Right ventricle myocardium inferior (tissue), 1 donor: Measurements from ENCODE around the gene GOSR2. TPM values are rescaled to one million over a fixed set of nuclear protein-coding genes. Genes with fewer than 3 reads are reported as not detected.

Source experiments
- ATAC-seq: fragments of 200-7000 bp; cut with Tn5 transposase; one replicate; pipeline ENCODE4 v1.9.1; 2020; ENCODE audit warnings: mild to moderate bottlenecking, moderate library complexity
- DNase-seq: peaks from one replicate; pipeline ENCODE4 v3.0.0; 2021; ENCODE audit errors: missing footprints
- intact Hi-C: fragments of 100-400 bp; cut with DNase I; formaldehyde crosslinking; loops from one replicate; pipeline ENCODE4 v1.11.0; 2022
- long read RNA-seq: library from polyadenylated mRNA; unstranded; transcript quantifications from one replicate; pipeline ENCODE4 v2.0.0, GENCODE V29; 2021
- total RNA-seq: library from RNA; stranded (reverse); fragmentation: NEBNext Ultra II Directional; extraction: Animal tissue kit (Norgen Biotek cat#: 25700); gene quantifications from one replicate; pipeline ENCODE4 v1.2.1, GENCODE V29; 2021
- donor health status: DM: no; HTN: yes; CAD: no; lungs with severe emphysema.

The GOSR2 gene
- 35.2 TPM for total RNA-seq
- long read RNA-seq, transcript GOSR2-232 (6 exons, 3,964 nt): major isoform, 14 of 24 reads
- long read RNA-seq, partial matches to known transcripts: 1 of 24 reads
- long read RNA-seq, other reads (novel, unspliced or antisense): 1 of 24 reads

GRCh38 chr17:46922804-46923635 lies at the start of gene GOSR2:
GOSR2 (plus strand) TSS chr17:46923160; CDS start chr17:46923193, 33 bp downstream.
- ATAC-seq: peak; percentile 98
- intact Hi-C loops: no loop called here
- DNase-seq: peak; percentile 95

DNA sequence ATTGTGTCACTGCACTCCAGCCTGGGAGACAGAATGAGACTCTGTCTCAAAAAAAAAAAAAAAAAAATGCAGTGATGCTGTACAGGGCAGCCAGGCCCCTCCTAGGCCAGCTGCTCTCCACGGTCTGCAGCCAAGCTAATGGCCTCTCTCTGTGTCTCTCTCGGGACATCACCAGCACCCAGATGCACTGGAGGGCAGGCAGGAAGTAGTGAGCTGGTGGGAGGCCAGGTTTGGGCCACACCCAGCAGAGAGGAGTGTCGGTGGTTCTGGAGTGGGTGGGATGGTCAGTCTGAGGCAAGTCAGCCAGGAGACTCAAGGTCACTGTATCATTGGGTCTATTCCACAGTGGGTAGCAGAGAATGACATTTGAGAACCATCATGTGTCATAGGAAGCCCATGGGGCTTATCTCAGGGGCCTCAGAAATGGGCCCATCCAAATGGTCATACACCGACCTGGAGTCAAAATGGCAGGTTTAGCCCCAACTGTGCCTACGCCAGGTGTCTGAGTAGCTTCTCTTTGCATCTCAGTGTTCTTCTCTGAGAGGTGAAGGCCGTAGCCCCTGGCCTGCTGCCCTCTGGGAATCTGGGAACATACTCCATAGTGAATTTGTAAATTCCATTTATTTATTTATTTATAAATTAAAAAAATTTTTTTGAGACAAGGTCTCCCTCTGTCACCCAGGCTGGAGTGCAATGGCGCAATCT lies 48.9 kb upstream of the GOSR2 start:
- no peak for DNase-seq
- no peak for ATAC-seq
- intact Hi-C loops: no loop called here

DNA sequence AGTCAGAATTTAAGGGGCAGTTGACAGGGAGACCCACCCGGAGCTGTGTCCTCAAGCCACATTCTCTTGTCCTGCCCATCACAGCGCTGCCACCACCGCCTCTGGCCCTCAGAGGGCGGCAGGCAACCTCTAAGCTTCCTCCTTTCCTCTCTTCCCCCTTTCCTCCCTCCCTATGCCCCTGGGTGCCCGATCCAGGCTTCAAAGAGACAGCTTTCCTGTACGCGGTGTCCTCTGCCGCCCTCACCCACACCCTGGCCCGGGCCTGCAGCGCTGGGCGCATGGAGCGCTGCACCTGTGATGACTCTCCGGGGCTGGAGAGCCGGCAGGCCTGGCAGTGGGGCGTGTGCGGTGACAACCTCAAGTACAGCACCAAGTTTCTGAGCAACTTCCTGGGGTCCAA lies 48.1 kb upstream of the GOSR2 start:
- DNase-seq: no peak
- no peak for ATAC-seq
- intact Hi-C loops: no loop called here

DNA sequence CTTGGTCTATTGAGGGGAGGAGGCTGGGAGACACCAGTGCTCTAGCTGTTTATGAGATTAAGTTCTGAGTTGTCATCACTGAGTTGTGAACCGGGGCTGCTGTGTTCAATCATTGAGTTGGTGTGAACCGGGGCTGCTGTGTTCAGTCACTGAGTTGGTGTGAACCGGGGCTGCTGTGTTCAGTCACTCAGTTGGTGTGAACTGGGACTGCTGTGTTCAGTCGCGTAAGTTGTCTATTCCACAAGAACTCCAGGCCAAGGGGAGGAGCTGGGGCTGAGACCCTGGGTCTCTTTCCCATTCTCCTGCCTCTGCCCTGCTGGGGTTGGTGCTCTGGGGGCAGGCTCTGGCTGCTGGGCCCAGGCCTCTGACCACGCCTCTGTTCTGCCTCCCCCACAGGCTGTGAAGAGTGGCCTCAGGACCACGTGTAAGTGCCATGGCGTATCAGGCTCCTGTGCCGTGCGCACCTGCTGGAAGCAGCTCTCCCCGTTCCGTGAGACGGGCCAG lies 47.1 kb upstream of the GOSR2 start:
- no peak for ATAC-seq
- intact Hi-C loops: no loop called here
- DNase-seq: no peak

- DNase-seq (no peak), ATAC-seq (no peak)
- intact Hi-C loops: no loop called here
These were observed 46.5 kb upstream of the GOSR2 start for GRCh38 chr17:46876353-46876887.

DNA sequence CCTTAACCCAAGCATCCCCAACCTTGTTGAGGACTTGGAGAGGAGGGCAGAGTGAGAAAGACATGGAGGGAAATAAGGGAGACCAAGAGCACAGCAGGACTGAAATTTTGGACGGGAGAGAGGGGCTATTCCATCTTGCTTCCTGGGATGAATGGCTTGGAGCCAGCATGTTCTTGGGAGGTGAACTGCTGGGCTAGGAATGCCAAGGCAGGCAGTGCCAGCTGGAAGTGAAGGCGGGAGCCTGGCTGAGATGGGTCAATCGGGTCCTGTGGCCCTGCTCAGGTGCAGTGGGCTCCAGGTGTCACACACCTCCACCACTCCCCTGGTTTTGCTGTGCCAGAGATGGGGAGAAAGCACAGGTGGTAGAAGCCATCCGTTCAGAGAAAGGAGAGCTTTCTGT lies 46.0 kb upstream of the GOSR2 start:
- no peak for ATAC-seq
- no peak for DNase-seq
- intact Hi-C loops: no loop called here

DNA sequence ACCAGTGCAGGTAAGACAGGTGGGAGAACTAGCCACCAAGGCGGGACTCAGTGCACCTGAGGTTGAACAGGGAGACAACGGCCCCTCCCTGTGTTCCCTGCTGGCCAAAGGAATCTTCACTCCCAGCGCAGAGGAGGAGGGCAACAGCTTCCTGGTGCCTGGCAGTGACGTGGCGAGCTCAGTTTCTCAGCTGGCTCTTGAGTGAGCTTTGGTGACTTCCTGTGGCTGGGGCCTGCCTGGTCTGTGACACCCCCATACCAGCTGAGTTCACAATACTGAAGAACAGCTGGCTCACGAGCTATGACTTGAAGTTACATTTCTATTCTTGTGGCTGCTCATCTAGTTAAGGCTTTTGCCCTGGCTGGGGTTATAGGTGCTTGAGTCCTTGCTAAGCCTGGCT lies 45.5 kb upstream of the GOSR2 start:
- intact Hi-C loops: no loop called here
- DNase-seq: no peak
- peak; percentile 25 for ATAC-seq

DNA sequence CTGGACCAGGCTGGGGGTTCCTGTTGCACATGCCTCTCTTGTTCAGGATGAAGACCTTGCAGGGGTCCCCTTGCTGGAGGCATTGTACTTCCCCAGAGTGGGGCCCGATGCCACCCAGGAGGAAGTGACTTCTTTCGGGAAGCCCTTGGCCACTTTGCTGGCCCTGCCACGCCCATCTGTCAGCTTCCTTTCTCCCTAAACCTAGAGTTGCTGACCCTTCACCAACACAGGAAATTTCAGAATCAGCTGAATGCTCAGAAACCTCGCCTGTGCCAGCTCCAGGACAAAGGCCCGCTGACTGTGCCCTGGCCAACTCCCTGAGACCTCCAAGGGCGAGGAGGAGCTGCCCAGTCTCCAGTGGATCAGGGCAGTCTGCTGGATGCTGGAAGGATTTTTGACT lies 44.9 kb upstream of the GOSR2 start:
- ATAC-seq (peak; percentile 80), DNase-seq (no peak)
- intact Hi-C loops: no loop called here

GRCh38 chr17:46879101-46879500 lies 43.9 kb upstream of the GOSR2 start:
- intact Hi-C loops: no loop called here

DNA sequence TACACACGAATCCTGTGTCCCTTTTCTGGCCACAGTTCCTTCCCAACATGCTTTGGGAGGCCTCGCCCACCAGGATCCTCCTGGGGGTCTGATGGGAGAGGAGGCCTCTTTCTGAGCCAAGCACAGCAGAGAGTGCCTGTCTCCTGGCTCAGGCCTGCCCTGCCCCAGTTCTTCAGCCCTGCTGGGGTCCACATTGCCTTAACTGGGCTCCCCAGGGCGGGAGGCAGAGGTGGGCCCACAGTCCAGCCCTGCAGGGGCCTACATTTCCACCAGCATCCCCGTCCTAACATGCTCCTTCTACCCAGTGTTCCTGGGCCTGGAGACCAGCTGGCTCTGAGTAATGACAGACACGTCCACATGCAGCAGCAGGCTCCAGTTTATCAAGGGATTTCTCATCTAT lies 41.9 kb upstream of the GOSR2 start:
- intact Hi-C loops: no loop called here
- ATAC-seq (no peak), DNase-seq (no peak)

More at GRCh38 chr17:46879101-46879500, 43.9 kb upstream of the GOSR2 start:
- DNase-seq: no peak
- ATAC-seq: no peak

GRCh38 chr17:46882666-46883065 lies 40.3 kb upstream of the GOSR2 start:
- intact Hi-C loops: no loop called here
- no peak for ATAC-seq
- no peak for DNase-seq

DNA sequence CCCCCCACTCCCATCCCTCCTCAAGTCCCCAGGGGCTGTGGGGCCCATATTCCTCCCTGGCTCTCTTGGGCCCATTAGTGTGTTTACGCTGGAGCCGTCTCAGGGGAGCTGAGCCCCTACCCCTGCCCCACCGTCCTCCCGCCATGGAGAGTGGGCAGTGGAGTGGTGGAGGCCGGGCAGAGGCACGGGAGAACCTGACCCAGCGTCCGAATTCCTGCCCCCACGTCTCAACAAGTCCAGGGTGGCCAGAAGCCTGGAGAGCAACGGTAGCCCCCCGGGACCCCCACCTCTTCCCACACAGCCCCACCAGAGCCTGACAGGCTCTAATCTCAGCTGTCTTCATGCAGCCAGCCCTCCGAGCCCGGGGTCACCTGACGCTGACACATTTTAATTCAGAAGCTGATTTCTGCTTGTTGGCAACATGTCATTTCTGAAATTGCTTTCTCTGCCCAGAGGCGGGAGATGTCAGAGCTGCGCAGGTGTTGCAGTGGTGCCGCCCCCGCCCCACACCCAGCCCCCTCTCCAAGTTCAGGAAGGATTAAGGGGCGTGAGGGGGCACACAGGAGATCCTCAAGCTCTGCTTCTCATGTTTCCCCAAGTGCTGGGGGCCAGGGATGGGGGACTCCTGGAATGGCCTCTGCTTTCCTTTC lies 39.0 kb upstream of the GOSR2 start:
- intact Hi-C loops: no loop called here
- ATAC-seq: no peak
- no peak for DNase-seq

DNA sequence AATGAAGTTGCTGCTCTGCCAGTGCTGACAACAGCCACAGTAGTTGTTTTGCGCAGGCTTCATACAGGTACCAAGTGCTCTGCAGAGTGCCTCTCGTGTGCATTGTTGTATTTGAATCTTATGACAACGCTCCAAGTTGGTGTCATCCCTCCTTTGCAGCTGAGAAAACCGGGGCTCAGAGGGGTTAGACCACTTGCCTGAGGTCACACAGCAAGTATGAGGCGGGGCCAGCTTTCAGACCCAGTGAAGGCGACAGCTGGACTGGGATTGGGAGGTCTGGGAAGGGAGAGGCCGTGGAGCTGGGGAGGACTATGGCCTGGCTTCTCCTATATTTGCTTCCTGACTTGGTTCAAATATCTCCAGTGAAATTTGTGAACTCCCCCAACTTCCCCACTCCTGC lies 38.4 kb upstream of the GOSR2 start:
- no peak for ATAC-seq
- intact Hi-C loops: no loop called here
- no peak for DNase-seq

DNA sequence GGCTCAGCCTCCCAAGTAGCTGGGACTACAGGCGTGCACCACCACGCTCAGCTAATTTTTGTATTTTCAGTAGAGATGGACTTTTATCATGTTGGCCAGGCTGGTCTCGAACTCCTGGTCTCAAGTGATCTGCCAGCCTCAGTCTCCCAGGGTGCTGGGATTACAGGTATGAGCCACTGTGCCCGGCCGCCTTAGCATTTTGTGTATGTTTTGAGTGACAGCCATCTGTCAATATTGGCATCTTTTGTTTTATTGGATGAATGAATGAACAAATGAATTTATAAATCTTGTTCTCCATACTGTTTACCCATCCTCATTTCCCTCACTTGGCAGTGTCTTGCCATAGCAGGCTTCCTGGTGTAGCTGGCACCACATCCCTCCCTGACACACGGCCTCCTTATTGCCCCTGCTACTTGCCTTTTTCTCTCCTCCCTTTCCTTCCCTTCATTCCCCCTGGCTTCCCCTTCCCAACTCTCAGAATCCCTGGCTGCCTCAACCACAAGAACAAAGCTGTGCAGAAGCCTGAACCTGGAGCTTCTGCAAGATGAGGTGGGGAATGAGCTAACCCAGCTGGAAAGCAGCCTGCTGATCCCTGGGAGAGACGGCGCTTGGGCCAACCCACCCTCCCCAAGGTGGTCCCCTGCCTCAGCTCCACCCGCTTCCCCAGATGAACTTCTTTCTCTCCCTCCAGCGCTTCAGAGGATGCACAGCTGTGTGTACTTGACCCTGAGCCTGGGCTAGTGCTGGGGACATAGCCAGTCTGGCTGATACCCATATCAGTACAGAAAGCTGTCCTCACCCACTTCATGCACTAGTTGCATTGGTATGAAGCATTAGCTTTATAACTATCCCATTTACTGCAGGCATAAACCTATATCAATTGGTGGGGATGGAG lies 37.3 kb upstream of the GOSR2 start:
- ATAC-seq (peak; percentile 52), DNase-seq (no peak)
- intact Hi-C loops: no loop called here

- ATAC-seq (no peak), DNase-seq (no peak)
- intact Hi-C loops: no loop called here
These were observed 36.7 kb upstream of the GOSR2 start for GRCh38 chr17:46886310-46886663.

- DNase-seq (no peak), ATAC-seq (no peak)
- intact Hi-C loops: no loop called here
These were observed 35.2 kb upstream of the GOSR2 start for GRCh38 chr17:46887717-46888116.

DNA sequence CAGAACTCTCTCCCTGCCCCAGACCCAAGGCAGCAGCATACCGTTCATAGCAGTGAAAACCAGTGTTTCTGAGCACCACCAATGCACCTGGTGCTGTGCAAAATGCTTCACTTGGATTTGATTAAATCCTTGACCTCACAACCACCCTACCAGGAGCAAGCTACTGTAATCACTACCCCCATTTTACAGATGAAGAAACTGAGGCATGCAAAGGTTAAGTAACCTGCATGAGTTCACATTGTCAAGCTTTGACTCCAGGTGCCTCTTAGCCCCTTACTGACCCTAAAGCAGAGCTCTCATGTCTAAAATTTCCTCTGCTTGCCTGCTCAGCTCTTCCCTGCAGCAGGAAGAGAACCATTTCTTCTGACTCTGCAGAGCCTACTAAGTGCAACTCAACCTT lies 34.2 kb upstream of the GOSR2 start:
- intact Hi-C loops: no loop called here
- DNase-seq: no peak
- no peak for ATAC-seq

DNA sequence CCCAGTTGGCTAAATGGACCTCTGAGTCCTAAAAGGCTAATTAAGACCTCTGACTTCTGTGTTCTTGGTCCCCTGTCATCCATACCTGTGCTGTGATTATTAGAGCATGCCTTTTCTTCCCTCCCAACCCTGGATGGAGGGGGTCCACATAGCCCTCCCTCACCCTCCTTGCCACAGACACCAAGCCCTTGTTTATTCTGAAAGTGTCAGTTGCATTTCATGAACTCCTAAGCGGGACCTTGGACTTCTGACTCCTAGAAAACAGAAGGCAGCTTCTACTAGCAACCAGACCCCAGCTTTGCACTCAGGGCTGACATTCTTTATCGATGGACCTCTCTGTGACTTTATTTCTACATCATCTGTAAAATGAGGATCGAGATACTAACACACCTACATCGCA lies 33.4 kb upstream of the GOSR2 start:
- no peak for DNase-seq
- intact Hi-C loops: no loop called here
- no peak for ATAC-seq
